ENCODE data around the gene TMEM18.

The TMEM18 gene

DNA sequence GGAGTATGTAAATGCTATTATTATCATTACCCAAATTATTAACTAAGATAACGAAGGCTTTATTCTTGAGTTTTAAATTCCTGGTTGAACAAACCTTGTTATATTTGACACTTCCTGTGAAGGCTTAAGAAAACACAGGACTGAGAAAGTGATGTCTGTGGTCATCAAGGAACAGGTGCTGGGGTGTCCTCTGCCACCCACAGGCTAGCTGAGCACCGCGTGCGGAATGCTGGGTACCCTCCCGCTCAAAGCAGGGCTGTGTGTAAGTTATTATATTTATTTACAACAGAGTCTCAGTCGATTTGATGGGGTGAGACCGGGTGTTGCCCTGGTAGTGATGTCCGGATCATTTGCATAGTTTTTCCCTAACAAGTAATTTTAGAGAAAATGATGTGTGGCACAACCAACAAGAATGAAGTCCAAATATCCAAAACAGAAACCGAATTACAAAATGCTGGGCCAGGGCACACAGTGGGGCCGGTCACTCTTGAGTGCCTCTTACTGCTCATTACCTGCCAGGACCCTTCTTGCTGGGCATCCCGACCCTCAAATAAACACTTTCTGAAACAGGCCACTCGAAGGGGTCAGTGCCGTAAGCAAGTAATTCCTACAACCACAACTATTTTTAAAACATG lies 49.2 kb downstream of the TMEM18 start:
- H3K27me3 ChIP-seq (ENCODE audit: insufficient read depth, low read depth, severe bottlenecking) = no peaks in the 10 kb centered on the region
- no peaks in the 10 kb centered on the region for H3K36me3 ChIP-seq
- TF ChIP-seq, protein P1, sequence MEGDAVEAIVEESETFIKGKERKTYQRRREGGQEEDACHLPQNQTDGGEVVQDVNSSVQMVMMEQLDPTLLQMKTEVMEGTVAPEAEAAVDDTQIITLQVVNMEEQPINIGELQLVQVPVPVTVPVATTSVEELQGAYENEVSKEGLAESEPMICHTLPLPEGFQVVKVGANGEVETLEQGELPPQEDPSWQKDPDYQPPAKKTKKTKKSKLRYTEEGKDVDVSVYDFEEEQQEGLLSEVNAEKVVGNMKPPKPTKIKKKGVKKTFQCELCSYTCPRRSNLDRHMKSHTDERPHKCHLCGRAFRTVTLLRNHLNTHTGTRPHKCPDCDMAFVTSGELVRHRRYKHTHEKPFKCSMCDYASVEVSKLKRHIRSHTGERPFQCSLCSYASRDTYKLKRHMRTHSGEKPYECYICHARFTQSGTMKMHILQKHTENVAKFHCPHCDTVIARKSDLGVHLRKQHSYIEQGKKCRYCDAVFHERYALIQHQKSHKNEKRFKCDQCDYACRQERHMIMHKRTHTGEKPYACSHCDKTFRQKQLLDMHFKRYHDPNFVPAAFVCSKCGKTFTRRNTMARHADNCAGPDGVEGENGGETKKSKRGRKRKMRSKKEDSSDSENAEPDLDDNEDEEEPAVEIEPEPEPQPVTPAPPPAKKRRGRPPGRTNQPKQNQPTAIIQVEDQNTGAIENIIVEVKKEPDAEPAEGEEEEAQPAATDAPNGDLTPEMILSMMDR (IDR thresholded peaks at IDR 0.05; ENCODE audit: low read depth, low read length) = no peak
- H3K4me3 ChIP-seq (ENCODE audit: low read depth, low read length) = no peak overlapping the region
- DNase-seq = no peak
- H3K27ac ChIP-seq = no peak overlapping the region
- H3K9me3 ChIP-seq (ENCODE audit: severe bottlenecking) = no peaks in the 10 kb centered on the region

DNA sequence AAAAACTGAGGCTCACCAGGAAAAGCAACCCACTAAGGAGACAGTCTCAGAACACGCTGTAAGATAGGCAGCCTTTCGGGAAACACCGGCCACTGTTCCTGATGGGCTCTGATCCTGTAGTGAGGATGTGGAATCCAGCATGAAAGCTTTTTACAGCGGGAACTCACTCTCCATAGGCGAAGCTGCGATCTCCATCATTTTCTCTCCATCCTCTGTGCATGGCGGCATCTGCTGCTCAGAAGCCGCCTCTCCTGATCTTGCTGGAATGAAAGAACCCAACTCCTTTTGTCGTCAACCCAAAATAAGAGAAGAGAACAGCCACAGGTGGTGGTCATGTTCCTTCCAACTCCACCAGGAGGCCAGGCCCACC lies 49.9 kb downstream of the TMEM18 start:
- Histone ChIP-seq H3K36me3 (no peaks in the 10 kb centered on the region), H3K27ac (no peak overlapping the region), H3K4me3 (ENCODE audit: low read depth, low read length) (no peak overlapping the region), H3K27me3 (ENCODE audit: insufficient read depth, low read depth, severe bottlenecking) (no peaks in the 10 kb centered on the region), H3K9me3 (ENCODE audit: severe bottlenecking) (no peaks in the 10 kb centered on the region)
- no peak for DNase-seq
- TF ChIP-seq, protein P1 (IDR thresholded peaks at IDR 0.05; ENCODE audit: low read depth, low read length) = no peak

DNA sequence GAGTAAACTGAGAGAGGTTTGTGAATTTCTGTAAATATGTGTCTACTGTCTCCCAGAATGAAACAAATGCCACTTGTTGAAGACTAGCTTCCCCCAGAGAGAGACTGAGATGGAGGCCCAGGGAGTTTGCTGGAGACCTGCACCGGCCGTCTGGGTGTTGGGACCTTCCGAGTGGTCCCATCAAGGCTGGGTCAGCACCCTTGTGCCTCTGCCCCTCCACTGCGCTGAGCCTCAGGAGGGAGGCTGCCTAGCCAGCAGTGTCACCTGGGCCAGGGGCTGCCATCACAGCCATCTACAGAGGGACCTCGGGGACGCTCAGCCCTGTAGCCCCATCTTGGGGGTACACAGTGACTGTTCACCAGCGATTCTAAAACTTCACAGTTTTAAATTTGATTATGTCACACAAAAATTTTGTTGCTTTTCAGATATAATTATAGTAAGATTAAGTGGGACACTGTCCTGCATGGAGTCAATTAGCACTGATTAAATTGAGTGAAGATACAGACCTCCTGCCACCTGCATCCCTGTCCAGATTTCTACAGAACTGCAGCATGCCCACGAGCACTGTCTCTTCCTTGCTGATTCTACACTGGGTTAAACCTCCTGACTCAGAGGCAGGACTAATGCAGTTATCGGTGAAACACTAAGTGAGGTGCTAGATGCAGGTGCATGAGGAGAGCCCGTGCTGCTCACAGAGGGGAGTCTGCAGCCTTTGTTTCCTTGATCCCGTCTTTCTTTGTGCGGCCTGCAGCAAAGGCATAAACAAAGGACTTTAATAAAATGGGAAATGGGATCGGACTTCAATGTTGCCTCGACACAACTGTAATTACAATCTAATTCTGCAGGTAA lies 50.5 kb downstream of the TMEM18 start:
- H3K27ac ChIP-seq = no peak overlapping the region
- DNase-seq = no peak
- H3K36me3 ChIP-seq = no peaks in the 10 kb centered on the region

DNA sequence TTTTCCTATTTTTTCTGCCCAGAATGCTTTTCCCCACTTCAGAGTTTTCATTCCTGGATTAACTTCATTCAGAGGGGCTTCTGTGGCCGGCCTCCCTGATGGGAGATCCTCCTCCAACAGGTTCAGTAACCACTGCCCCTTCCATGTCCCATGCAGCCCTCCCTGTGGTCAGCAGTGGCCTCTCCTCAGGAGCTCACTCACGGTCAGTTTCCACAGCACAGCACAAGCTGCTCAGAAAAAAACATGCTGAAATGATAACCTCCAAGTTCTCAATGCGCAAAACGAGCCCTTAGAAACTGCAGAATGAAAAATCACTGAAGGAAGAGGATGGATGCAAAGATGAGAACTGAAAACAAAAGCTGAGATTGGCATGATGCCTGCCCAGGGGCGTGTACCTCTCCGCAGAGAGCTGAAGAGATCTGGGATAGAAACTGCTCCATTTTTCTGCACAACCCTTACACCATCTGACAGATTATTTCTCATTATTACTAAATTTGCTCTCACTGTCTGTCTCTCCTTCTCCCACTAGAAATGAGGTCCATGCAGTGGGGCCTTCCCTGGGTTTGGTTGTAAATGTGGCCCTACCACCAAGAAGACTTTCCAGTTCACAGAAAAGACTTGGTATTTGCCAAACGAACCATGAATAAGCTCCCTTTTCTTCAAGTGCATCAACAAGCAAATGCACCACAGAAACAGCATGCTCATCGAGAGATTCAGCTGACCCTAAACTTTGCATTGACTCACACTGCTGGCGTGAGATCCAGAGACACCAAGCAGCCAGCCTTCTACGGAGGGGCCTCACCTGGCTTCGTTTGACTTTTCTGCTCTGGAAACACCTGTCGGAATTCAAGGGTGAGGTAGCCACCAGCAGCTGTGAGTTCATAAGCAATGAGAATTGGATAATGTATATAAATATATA lies 51.5 kb downstream of the TMEM18 start:
- H3K27ac ChIP-seq = no peak overlapping the region
- no peaks in the 10 kb centered on the region for H3K27me3 ChIP-seq (ENCODE audit: insufficient read depth, low read depth, severe bottlenecking)
- TF ChIP-seq, protein P1 (IDR thresholded peaks at IDR 0.05; ENCODE audit: low read depth, low read length) = no peak
- no peak overlapping the region for H3K4me3 ChIP-seq (ENCODE audit: low read depth, low read length)
- no peaks in the 10 kb centered on the region for H3K9me3 ChIP-seq (ENCODE audit: severe bottlenecking)
- no peak for DNase-seq
- H3K36me3 ChIP-seq = no peaks in the 10 kb centered on the region

More for the DNA sequence above, 50.5 kb downstream of the TMEM18 start:
- no peaks in the 10 kb centered on the region for H3K27me3 ChIP-seq (ENCODE audit: insufficient read depth, low read depth, severe bottlenecking)
- H3K9me3 ChIP-seq (ENCODE audit: severe bottlenecking) = no peaks in the 10 kb centered on the region
- TF ChIP-seq, protein P1 (IDR thresholded peaks at IDR 0.05; ENCODE audit: low read depth, low read length) = no peak
- H3K4me3 ChIP-seq (ENCODE audit: low read depth, low read length) = no peak overlapping the region

DNA sequence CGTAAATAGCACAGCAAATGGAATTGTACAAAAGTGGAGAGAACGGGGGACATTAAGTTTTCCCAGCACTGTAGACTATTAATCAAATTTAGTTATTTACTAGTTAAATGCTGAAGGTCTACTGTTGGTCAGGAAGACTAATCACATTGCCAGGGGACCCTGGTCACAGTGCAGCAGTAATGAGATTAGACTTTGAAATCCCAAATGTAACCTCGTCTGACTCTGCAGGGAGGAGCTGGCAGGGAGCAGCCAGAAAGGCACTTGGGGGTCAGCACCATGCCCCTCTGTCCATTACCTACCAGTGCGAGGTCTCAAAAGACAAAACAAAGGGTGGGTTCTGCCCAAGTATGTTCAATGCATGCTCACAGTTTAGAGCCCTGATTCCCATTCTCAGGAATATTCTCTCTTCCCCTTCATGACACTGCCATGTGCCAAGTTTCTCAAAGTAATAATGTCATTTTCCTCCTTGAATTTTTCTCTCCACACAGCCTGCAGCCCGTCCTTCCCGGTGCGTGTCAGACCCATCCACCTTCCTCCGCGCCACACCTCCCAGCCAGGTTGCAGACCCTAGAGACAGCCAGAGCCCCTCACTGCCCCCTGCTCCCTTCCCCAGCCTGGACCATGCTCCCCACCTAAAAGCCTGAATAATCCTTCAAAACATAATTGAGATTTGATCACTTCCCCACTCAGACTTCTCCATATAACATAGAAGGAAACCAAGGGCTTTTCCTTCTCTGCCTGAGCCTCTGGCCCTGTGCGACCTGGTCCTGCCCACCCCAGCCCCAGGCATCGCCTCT lies 52.5 kb downstream of the TMEM18 start:
- no peaks in the 10 kb centered on the region for H3K36me3 ChIP-seq
- H3K27me3 ChIP-seq (ENCODE audit: insufficient read depth, low read depth, severe bottlenecking) = no peaks in the 10 kb centered on the region
- peak; percentile 53 for DNase-seq
- TF ChIP-seq, protein P1 (IDR thresholded peaks at IDR 0.05; ENCODE audit: low read depth, low read length) = no peak
- H3K4me3 ChIP-seq (ENCODE audit: low read depth, low read length) = no peak overlapping the region
- H3K9me3 ChIP-seq (ENCODE audit: severe bottlenecking) = no peaks in the 10 kb centered on the region
- H3K27ac ChIP-seq = no peak overlapping the region

Data from WERI-Rb-1 (cell line).